ENCODE measurements around the gene MRI1. TPM values are rescaled to one million over a fixed set of nuclear protein-coding genes. Genes with fewer than 3 reads are reported as not detected.

Gene MRI1
- total RNA-seq, 1 experiment from 2014 or later, result 19.5 TPM

DNA sequence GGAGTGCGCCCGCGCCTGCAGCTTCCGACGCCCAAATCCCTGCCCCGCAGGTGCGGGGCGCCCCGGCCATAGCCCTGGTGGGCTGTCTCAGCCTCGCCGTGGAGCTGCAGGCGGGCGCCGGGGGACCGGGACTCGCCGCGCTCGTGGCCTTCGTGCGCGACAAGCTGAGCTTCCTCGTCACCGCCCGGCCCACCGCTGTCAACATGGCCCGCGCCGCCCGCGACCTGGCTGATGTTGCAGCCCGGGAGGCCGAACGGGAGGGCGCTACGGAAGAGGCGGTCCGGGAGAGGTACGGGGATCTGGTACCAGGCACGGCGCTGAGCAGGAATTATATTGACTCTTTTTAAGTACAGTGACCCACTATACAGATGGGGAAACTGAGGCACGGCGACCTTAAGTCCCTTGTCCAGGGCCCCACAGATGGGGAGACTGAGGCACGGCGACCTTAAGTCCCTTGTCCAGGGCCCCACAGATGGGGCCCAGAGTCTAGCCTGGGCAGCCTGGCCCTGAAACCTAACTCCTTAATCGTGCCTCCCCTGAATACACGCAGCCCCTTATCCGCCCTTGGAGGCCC is 586 bp downstream of the MRI1 start:
- DNase-seq (ENCODE audit: low read depth, low spot score) (no peak), ATAC-seq (peak; percentile 59)
- no peaks in the 10 kb centered on the region for H3K27me3 ChIP-seq (ENCODE audit: control insufficient read depth, insufficient read depth, low read length)
- TF ChIP-seq, protein P1, sequence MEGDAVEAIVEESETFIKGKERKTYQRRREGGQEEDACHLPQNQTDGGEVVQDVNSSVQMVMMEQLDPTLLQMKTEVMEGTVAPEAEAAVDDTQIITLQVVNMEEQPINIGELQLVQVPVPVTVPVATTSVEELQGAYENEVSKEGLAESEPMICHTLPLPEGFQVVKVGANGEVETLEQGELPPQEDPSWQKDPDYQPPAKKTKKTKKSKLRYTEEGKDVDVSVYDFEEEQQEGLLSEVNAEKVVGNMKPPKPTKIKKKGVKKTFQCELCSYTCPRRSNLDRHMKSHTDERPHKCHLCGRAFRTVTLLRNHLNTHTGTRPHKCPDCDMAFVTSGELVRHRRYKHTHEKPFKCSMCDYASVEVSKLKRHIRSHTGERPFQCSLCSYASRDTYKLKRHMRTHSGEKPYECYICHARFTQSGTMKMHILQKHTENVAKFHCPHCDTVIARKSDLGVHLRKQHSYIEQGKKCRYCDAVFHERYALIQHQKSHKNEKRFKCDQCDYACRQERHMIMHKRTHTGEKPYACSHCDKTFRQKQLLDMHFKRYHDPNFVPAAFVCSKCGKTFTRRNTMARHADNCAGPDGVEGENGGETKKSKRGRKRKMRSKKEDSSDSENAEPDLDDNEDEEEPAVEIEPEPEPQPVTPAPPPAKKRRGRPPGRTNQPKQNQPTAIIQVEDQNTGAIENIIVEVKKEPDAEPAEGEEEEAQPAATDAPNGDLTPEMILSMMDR (IDR thresholded peaks at IDR 0.05), result no peak
- TF ChIP-seq SIN3A (IDR thresholded peaks at IDR 0.05; ENCODE audit: borderline replicate concordance, insufficient read depth, low read depth, low read length) (no peak), POLR2AphosphoS5 (IDR thresholded peaks at IDR 0.05; ENCODE audit: low read depth, low read length) (no peak), TCF7L2 (IDR thresholded peaks at IDR 0.05; ENCODE audit: low read depth, low read length) (no peak)
- TF ChIP-seq, protein P2, sequence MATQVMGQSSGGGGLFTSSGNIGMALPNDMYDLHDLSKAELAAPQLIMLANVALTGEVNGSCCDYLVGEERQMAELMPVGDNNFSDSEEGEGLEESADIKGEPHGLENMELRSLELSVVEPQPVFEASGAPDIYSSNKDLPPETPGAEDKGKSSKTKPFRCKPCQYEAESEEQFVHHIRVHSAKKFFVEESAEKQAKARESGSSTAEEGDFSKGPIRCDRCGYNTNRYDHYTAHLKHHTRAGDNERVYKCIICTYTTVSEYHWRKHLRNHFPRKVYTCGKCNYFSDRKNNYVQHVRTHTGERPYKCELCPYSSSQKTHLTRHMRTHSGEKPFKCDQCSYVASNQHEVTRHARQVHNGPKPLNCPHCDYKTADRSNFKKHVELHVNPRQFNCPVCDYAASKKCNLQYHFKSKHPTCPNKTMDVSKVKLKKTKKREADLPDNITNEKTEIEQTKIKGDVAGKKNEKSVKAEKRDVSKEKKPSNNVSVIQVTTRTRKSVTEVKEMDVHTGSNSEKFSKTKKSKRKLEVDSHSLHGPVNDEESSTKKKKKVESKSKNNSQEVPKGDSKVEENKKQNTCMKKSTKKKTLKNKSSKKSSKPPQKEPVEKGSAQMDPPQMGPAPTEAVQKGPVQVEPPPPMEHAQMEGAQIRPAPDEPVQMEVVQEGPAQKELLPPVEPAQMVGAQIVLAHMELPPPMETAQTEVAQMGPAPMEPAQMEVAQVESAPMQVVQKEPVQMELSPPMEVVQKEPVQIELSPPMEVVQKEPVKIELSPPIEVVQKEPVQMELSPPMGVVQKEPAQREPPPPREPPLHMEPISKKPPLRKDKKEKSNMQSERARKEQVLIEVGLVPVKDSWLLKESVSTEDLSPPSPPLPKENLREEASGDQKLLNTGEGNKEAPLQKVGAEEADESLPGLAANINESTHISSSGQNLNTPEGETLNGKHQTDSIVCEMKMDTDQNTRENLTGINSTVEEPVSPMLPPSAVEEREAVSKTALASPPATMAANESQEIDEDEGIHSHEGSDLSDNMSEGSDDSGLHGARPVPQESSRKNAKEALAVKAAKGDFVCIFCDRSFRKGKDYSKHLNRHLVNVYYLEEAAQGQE (IDR thresholded peaks at IDR 0.05; ENCODE audit: insufficient read depth in 1 of 2, low read depth in 2 of 2, low read length in 1 of 2), result no peak
- intact Hi-C loops (cut with micrococcal nuclease; ENCODE audit: unreplicated experiment), result no loop called here
- 0 out of 2 replicates have a peak, but pooled peaks cover 4% of the 10 kb centered on the region for H3K4me1 ChIP-seq (ENCODE audit: control insufficient read depth, insufficient read depth, low read length)
- ChIA-PET CTCF (interaction anchor here (0.6 kb wide), 1 partner anchor 280 kb away, joined by 3 read pairs; no protein-coding TSS in a partner anchor), POLR2A (no interaction called here)
- in situ Hi-C loops (cut with HindIII; ENCODE audit: low pct_unique_long_range_greater_than_20kb, low sequenced_read_pairs), result no loop called here
- H3K36me3 ChIP-seq (ENCODE audit: control insufficient read depth, insufficient read depth, low read length), result no peaks in the 10 kb centered on the region
- peak overlapping the region; percentile 59 to 66 for H3K4me3 ChIP-seq (ENCODE audit: low read depth in 2 of 2, low read length in 2 of 2)
- peak overlapping the region; percentile 39; the same call in 1 of the 2 replicates for H3K27ac ChIP-seq (ENCODE audit: low read length)
- no TSS peak for BruUV-seq (replicated peaks)
- no peaks in the 10 kb centered on the region for H3K9me3 ChIP-seq (ENCODE audit: control insufficient read depth, insufficient read depth, low read depth, low read length)

DNA sequence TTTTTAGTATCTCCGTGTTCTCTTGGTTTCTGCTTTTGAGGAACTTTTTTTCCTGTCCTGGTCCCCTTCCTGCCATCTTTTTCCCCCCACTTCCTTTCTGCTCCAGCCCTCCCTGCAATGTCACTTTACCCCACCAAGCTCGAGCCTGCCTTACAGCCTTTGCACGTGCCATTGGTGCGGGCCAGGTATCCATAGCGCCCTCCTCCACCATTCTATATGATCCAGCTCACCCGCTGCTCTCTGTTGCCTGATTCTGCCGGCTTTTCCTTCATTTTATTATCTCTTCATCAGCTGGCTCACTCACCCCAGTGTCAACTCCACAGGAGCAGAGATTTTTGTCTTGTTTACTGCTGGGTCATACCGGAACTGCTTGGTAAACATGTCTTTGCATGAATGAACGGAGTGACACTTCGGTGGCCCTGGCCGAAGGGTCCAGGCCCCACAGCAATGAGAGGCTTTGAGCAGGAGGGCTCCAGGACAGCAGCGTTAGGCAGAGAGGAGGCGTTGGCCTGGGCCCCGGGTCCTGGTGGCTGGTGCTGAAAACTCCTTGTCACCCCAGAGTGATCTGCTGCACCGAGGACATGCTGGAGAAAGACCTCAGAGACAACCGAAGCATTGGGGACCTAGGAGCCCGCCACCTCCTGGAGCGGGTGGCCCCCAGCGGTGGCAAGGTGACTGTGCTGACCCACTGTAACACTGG is 1.2 kb downstream of the MRI1 start:
- no peak for ATAC-seq
- DNase-seq (ENCODE audit: low read depth, low spot score), result no peak
- H3K9me3 ChIP-seq (ENCODE audit: control insufficient read depth, insufficient read depth, low read depth, low read length), result no peaks in the 10 kb centered on the region
- intact Hi-C loops (cut with micrococcal nuclease; ENCODE audit: unreplicated experiment), result no loop called here
- in situ Hi-C loops (cut with HindIII; ENCODE audit: low pct_unique_long_range_greater_than_20kb, low sequenced_read_pairs), result no loop called here
- H3K27me3 ChIP-seq (ENCODE audit: control insufficient read depth, insufficient read depth, low read length), result no peaks in the 10 kb centered on the region
- no peaks in the 10 kb centered on the region for H3K36me3 ChIP-seq (ENCODE audit: control insufficient read depth, insufficient read depth, low read length)
- H3K4me3 ChIP-seq (ENCODE audit: low read depth in 2 of 2, low read length in 2 of 2), result peak overlapping the region; percentile 59 to 66
- TF ChIP-seq, protein P1 (IDR thresholded peaks at IDR 0.05), result no peak
- TF ChIP-seq TCF7L2 (IDR thresholded peaks at IDR 0.05; ENCODE audit: low read depth, low read length), result no peak
- TF ChIP-seq, protein P2 (IDR thresholded peaks at IDR 0.05; ENCODE audit: insufficient read depth in 1 of 2, low read depth in 2 of 2, low read length in 1 of 2), result no peak
- POLR2A ChIA-PET, result no interaction called here
- no TSS peak for BruUV-seq (replicated peaks)
- CTCF ChIA-PET, result no interaction called here
- H3K4me1 ChIP-seq (ENCODE audit: control insufficient read depth, insufficient read depth, low read length), result 0 out of 2 replicates have a peak, but pooled peaks cover 4% of the 10 kb centered on the region
- H3K27ac ChIP-seq (ENCODE audit: low read length), result peak overlapping the region; percentile 39; the same call in 1 of the 2 replicates
